GM23338 (cell line): ENCODE data around the gene SLX4IP. TPM values are rescaled to one million over a fixed set of nuclear protein-coding genes. Genes with fewer than 3 reads are reported as not detected.

ENCODE experiments used
- ATAC-seq: fragments of 200-7000 bp; cut with Tn5 transposase; 3 replicates; pipeline ENCODE4 v1.9.1; 2020
- DNase-seq: peaks from one replicate; pipeline ENCODE4 v3.0.0-alpha.2; 2015; ENCODE audit warnings: low spot score
- H2AFZ ChIP-seq: fragments of 200-600 bp; sonication (generic); 2 replicates; pipeline ENCODE4 v1.8.0; 2016; ENCODE audit warnings: antibody characterized with exemption, mild to moderate bottlenecking, moderate library complexity
- H3F3A ChIP-seq: fragments of 200-600 bp; sonication (generic); replicated peaks from 2 replicates; pipeline ENCODE4 v1.8.0; 2017; ENCODE audit warnings: antibody characterized with exemption, mixed run types, low read depth
- H3K27ac ChIP-seq: fragments of 200-600 bp; sonication (generic); 2 replicates; pipeline ENCODE4 v1.6.1; 2016; ENCODE audit warnings: low read depth
- H3K27me3 ChIP-seq: fragments of 200-600 bp; sonication (generic); 2 replicates; pipeline ENCODE4 v1.8.0; 2016; ENCODE audit warnings: mild to moderate bottlenecking, mixed run types, moderate library complexity; ENCODE audit not compliant: insufficient read depth
- H3K36me3 ChIP-seq: fragments of 200-600 bp; sonication (generic); 2 replicates; pipeline ENCODE4 v1.8.0; 2016; ENCODE audit warnings: mild to moderate bottlenecking; ENCODE audit not compliant: insufficient read depth
- H3K4me1 ChIP-seq: fragments of 200-600 bp; sonication (generic); 2 replicates; pipeline ENCODE4 v1.8.0; 2016; ENCODE audit warnings: mild to moderate bottlenecking, moderate library complexity; ENCODE audit not compliant: insufficient read depth
- H3K4me2 ChIP-seq: fragments of 200-600 bp; sonication (generic); 2 replicates; pipeline ENCODE4 v1.7.1; 2017; ENCODE audit warnings: mixed run types
- H3K4me3 ChIP-seq: fragments of 200-600 bp; sonication (generic); 2 replicates; pipeline ENCODE4 v1.6.1; 2016; ENCODE audit warnings: mixed run types
- H3K79me2 ChIP-seq: fragments of 200-600 bp; sonication (generic); replicated peaks from 2 replicates; pipeline ENCODE4 v1.8.0; 2017; ENCODE audit warnings: mild to moderate bottlenecking; ENCODE audit not compliant: insufficient read depth
- H3K9me2 ChIP-seq: fragments of 200-600 bp; sonication (generic); 2 replicates; pipeline ENCODE4 v1.8.0; 2017; ENCODE audit not compliant: insufficient read depth
- H4K20me1 ChIP-seq: fragments of 200-600 bp; sonication (generic); replicated peaks from 2 replicates; pipeline ENCODE4 v1.8.0; 2017; ENCODE audit warnings: mild to moderate bottlenecking; ENCODE audit not compliant: insufficient read depth
- H3K27ac Mint-ChIP-seq: 2 replicates; pipeline ENCODE4 v1.8.0; 2020; ENCODE audit warnings: inconsistent platforms, mild to moderate bottlenecking, moderate library complexity, mixed read lengths
- H3K27me3 Mint-ChIP-seq: 3 replicates; pipeline ENCODE4 v1.8.0; 2022; ENCODE audit warnings: low read depth, mild to moderate bottlenecking, moderate library complexity, mixed read lengths, inconsistent platforms; ENCODE audit not compliant: insufficient read depth, poor library complexity
- H3K36me3 Mint-ChIP-seq: 3 replicates; pipeline ENCODE4 v1.8.0; 2021; ENCODE audit warnings: low read depth, mild to moderate bottlenecking, inconsistent platforms, moderate library complexity, mixed read lengths
- H3K4me1 Mint-ChIP-seq: 3 replicates; pipeline ENCODE4 v1.8.0; 2020; ENCODE audit warnings: mild to moderate bottlenecking, inconsistent platforms, mixed read lengths
- H3K4me3 Mint-ChIP-seq: 3 replicates; pipeline ENCODE4 v1.8.0; 2021; ENCODE audit warnings: moderate library complexity, mild to moderate bottlenecking, inconsistent platforms, mixed read lengths
- H3K9me3 Mint-ChIP-seq: 3 replicates; pipeline ENCODE4 v1.8.0; 2020; ENCODE audit warnings: moderate library complexity, mild to moderate bottlenecking, inconsistent platforms, mixed read lengths
- CREB1 ChIP-seq: fragments of 250-450 bp; sonication (Bioruptor Pico); IDR thresholded peaks from 2 replicates; pipeline ENCODE4 v1.5.0; 2020; ENCODE audit warnings: low read depth, mild to moderate bottlenecking, moderate library complexity
- CTCF ChIP-seq, 2 experiments: fragments of 200-600 bp in 1 of 2; sonication (generic) in 1 of 2; conservative IDR thresholded peaks; 2 replicates each; pipeline versions ENCODE4 v1.5.1 to v1.6.1; 2016 to 2017; ENCODE audit warnings: antibody characterized with exemption in 2 of 2, low read depth in 2 of 2, mild to moderate bottlenecking in 2 of 2, moderate library complexity in 1 of 2
- ETS1 ChIP-seq: IDR thresholded peaks from 2 replicates; pipeline ENCODE4 v1.6.1; 2016; ENCODE audit warnings: antibody characterized with exemption
- EZH2 ChIP-seq: fragments of 200-600 bp; sonication (generic); IDR thresholded peaks from one replicate; pipeline ENCODE4 v1.8.0; 2017; ENCODE audit warnings: antibody characterized with exemption, mild to moderate bottlenecking, low read depth; ENCODE audit not compliant: unreplicated experiment
- EZH2phosphoT487 ChIP-seq: fragments of 200-600 bp; sonication (generic); IDR thresholded peaks from one replicate; pipeline ENCODE4 v1.8.1; 2018; ENCODE audit warnings: antibody characterized with exemption; ENCODE audit not compliant: unreplicated experiment
- JUNB ChIP-seq: IDR thresholded peaks from one replicate; pipeline ENCODE4 v1.6.1; 2016; ENCODE audit warnings: antibody characterized with exemption; ENCODE audit not compliant: unreplicated experiment
- NANOG ChIP-seq: IDR thresholded peaks from 2 replicates; pipeline ENCODE4 v1.6.1; 2016; ENCODE audit warnings: antibody characterized with exemption, borderline replicate concordance
- POLR2AphosphoS5 ChIP-seq: IDR thresholded peaks from 2 replicates; pipeline ENCODE4 v1.6.1; 2016; ENCODE audit warnings: antibody characterized with exemption, low read depth
- REST ChIP-seq: IDR thresholded peaks from one replicate; pipeline ENCODE4 v1.6.1; 2018; ENCODE audit warnings: antibody characterized with exemption; ENCODE audit not compliant: unreplicated experiment
- STAT1 ChIP-seq: IDR thresholded peaks from one replicate; pipeline ENCODE4 v1.6.1; 2016; ENCODE audit warnings: antibody characterized with exemption; ENCODE audit not compliant: unreplicated experiment
- ZNF114 ChIP-seq: fragments of 250-450 bp; sonication (Bioruptor Pico); IDR thresholded peaks from 2 replicates; pipeline ENCODE4 v1.5.0; 2020; ENCODE audit warnings: mild to moderate bottlenecking, moderate library complexity
- ZNF331 ChIP-seq: fragments of 250-450 bp; sonication (Bioruptor Pico); IDR thresholded peaks from 2 replicates; pipeline ENCODE4 v1.5.0; 2020; ENCODE audit warnings: low read depth, mild to moderate bottlenecking, moderate library complexity
- ZNF462 ChIP-seq: fragments of 250-450 bp; sonication (Bioruptor Pico); IDR thresholded peaks from 2 replicates; pipeline ENCODE4 v1.5.0; 2020; ENCODE audit warnings: mild to moderate bottlenecking, moderate library complexity
- polyA plus RNA-seq: library from polyadenylated mRNA; unstranded; fragments of >200 nt; fragmentation: Nextera tagmentation; extraction: Ambion mirVana; gene quantifications from 2 replicates; pipeline ENCODE4 v1.2.1, GENCODE V29; 2016
- total RNA-seq: library from RNA; depleted of rRNA; stranded (reverse); fragments of >200 nt; shearing (Covaris generic); gene quantifications from 2 replicates; pipeline ENCODE4 v1.2.3, GENCODE V29; 2014

The SLX4IP gene
- total and polyA plus RNA-seq, 2 experiments from 2014 or later: 9.1 to 9.8 TPM

GRCh38 chr20:10511170-10511508 lies 76.0 kb downstream of the SLX4IP start:
- Mint-ChIP-seq H3K27me3 (no peaks in the 10 kb centered on the region), H3K36me3 (no peaks in the 10 kb centered on the region), H3K4me1 (peaks cover 39% of the 10 kb centered on the region), H3K27ac (peak overlapping the region; percentile 93), H3K4me3 (no peak overlapping the region), H3K9me3 (no peaks in the 10 kb centered on the region)
- no peaks in the 10 kb centered on the region for H4K20me1 ChIP-seq
- 0 out of 2 replicates have a peak overlapping the region, but pooled peaks have one; percentile 13 for H3K4me2 ChIP-seq
- no peaks in the 10 kb centered on the region for H3K36me3 ChIP-seq
- peaks cover 7% of the 10 kb centered on the region; the same call in 1 of the 2 replicates for H3K4me1 ChIP-seq
- peaks cover 5% of the 10 kb centered on the region; the same call in 1 of the 2 replicates for H3K9me2 ChIP-seq
- TF ChIP-seq EZH2phosphoT487 (no peak), ZNF114 (CRISPR knock-in tag) (no peak), ETS1 (no peak), CTCF (conservative IDR thresholded peaks at IDR 0.05; ENCODE audit: low read depth in 2 of 2) (no peak), POLR2AphosphoS5 (no peak), ZNF462 (no peak), CREB1 (CRISPR knock-in tag) (no peak), ZNF331 (no peak), STAT1 (no peak), JUNB (no peak), REST (no peak), NANOG (no peak), EZH2 (no peak)
- H2AFZ ChIP-seq: no peak overlapping the region
- no peaks in the 10 kb centered on the region for H3K27me3 ChIP-seq
- no peak for DNase-seq
- peaks cover 15% of the 10 kb centered on the region; the same call in 1 of the 2 replicates for H3K79me2 ChIP-seq
- H3K27ac ChIP-seq: no peak overlapping the region
- H3F3A ChIP-seq: no peaks in the 10 kb centered on the region
- peak; percentile 42 for ATAC-seq
- H3K4me3 ChIP-seq: no peak overlapping the region
